HUES48 (cell line): ENCODE results near the gene PCA3.
"Not testable (repeated sequence)": the region's sequence is repeated elsewhere in the genome, so short reads cannot be mapped to it uniquely, and the experiment has no call there.

Experiments used
- H3K27ac ChIP-seq: one replicate; pipeline ENCODE4 v1.7.0; 2013; ENCODE audit warnings: low read depth, low read length, inconsistent platforms
- H3K27me3 ChIP-seq: 2 replicates; pipeline ENCODE4 v1.6.1; 2013; ENCODE audit warnings: mild to moderate bottlenecking, low read length; ENCODE audit not compliant: control insufficient read depth, insufficient read depth
- H3K36me3 ChIP-seq: 2 replicates; pipeline ENCODE4 v1.6.1; 2013; ENCODE audit warnings: low read length; ENCODE audit not compliant: control insufficient read depth, insufficient read depth
- H3K4me1 ChIP-seq: 2 replicates; pipeline ENCODE4 v1.6.1; 2013; ENCODE audit warnings: mild to moderate bottlenecking, low read length; ENCODE audit not compliant: control insufficient read depth, insufficient read depth
- H3K4me3 ChIP-seq: 2 replicates; pipeline ENCODE4 v1.5.1; 2013; ENCODE audit warnings: mild to moderate bottlenecking, low read depth, low read length
- H3K9ac ChIP-seq: 2 replicates; pipeline ENCODE4 v1.6.1; 2013; ENCODE audit warnings: mild to moderate bottlenecking, low read depth, low read length, moderate library complexity
- H3K9me3 ChIP-seq: 2 replicates; pipeline ENCODE4 v1.6.1; 2013; ENCODE audit warnings: low read length; ENCODE audit not compliant: control insufficient read depth, insufficient read depth

Gene PCA3

GRCh38 chr9:76732341-76732958 lies 31.8 kb upstream of the PCA3 start:
- H3K9me3 ChIP-seq: no peaks in the 10 kb centered on the region
- no peak overlapping the region for H3K4me3 ChIP-seq
- H3K4me1 ChIP-seq: no peaks in the 10 kb centered on the region
- no peak overlapping the region for H3K27ac ChIP-seq
- no peaks in the 10 kb centered on the region for H3K27me3 ChIP-seq
- H3K36me3 ChIP-seq: no peaks in the 10 kb centered on the region
- no peak overlapping the region for H3K9ac ChIP-seq

- Histone ChIP-seq H3K27ac (no peak overlapping the region), H3K4me1 (no peaks in the 10 kb centered on the region), H3K27me3 (no peaks in the 10 kb centered on the region)
Observed at GRCh38 chr9:76733096-76733495, 31.1 kb upstream of the PCA3 start.

GRCh38 chr9:76734716-76735115 lies 29.5 kb upstream of the PCA3 start:
- no peak overlapping the region for H3K27ac ChIP-seq
- no peaks in the 10 kb centered on the region for H3K4me1 ChIP-seq
- no peak overlapping the region for H3K4me3 ChIP-seq
- H3K36me3 ChIP-seq: no peaks in the 10 kb centered on the region
- no peaks in the 10 kb centered on the region for H3K27me3 ChIP-seq
- no peaks in the 10 kb centered on the region for H3K9me3 ChIP-seq
- H3K9ac ChIP-seq: no peak overlapping the region

More at GRCh38 chr9:76733096-76733495, 31.1 kb upstream of the PCA3 start:
- Histone ChIP-seq H3K4me3 (no peak overlapping the region), H3K9ac (no peak overlapping the region), H3K9me3 (no peaks in the 10 kb centered on the region), H3K36me3 (no peaks in the 10 kb centered on the region)

GRCh38 chr9:76737154-76737902 lies 26.9 kb upstream of the PCA3 start:
- Histone ChIP-seq H3K4me1 (no peaks in the 10 kb centered on the region), H3K27ac (no peak overlapping the region), H3K27me3 (no peaks in the 10 kb centered on the region), H3K4me3 (no peak overlapping the region), H3K9me3 (no peaks in the 10 kb centered on the region), H3K9ac (no peak overlapping the region), H3K36me3 (no peaks in the 10 kb centered on the region)

- Histone ChIP-seq H3K36me3 (no peaks in the 10 kb centered on the region), H3K27me3 (no peaks in the 10 kb centered on the region), H3K27ac (no peak overlapping the region), H3K4me3 (no peak overlapping the region), H3K9me3 (no peaks in the 10 kb centered on the region), H3K4me1 (no peaks in the 10 kb centered on the region), H3K9ac (no peak overlapping the region)
Observed at GRCh38 chr9:76738402-76738801, 25.8 kb upstream of the PCA3 start.

- Histone ChIP-seq H3K9me3 (no peaks in the 10 kb centered on the region), H3K36me3 (no peaks in the 10 kb centered on the region), H3K4me3 (no peak overlapping the region), H3K4me1 (no peaks in the 10 kb centered on the region), H3K27ac (no peak overlapping the region), H3K27me3 (no peaks in the 10 kb centered on the region), H3K9ac (no peak overlapping the region)
Observed at GRCh38 chr9:76741524-76741923, 22.7 kb upstream of the PCA3 start.

- not testable (repeated sequence) for H3K4me1 ChIP-seq
Observed at GRCh38 chr9:76742890-76743289, 21.3 kb upstream of the PCA3 start.

GRCh38 chr9:76743931-76744330 lies 20.3 kb upstream of the PCA3 start:
- Histone ChIP-seq H3K9me3 (no peaks in the 10 kb centered on the region), H3K4me3 (no peak overlapping the region), H3K9ac (no peak overlapping the region), H3K4me1 (no peaks in the 10 kb centered on the region), H3K27me3 (no peaks in the 10 kb centered on the region), H3K27ac (no peak overlapping the region), H3K36me3 (no peaks in the 10 kb centered on the region)

More at GRCh38 chr9:76742890-76743289, 21.3 kb upstream of the PCA3 start:
- not testable (repeated sequence) for H3K4me3 ChIP-seq, H3K36me3 ChIP-seq, H3K27ac ChIP-seq, H3K9me3 ChIP-seq, H3K27me3 ChIP-seq, H3K9ac ChIP-seq

GRCh38 chr9:76744336-76744735 lies 19.9 kb upstream of the PCA3 start:
- no peak overlapping the region for H3K27ac ChIP-seq
- H3K36me3 ChIP-seq: no peaks in the 10 kb centered on the region
- no peak overlapping the region for H3K9ac ChIP-seq
- H3K27me3 ChIP-seq: no peaks in the 10 kb centered on the region
- H3K4me1 ChIP-seq: no peaks in the 10 kb centered on the region
- H3K9me3 ChIP-seq: no peaks in the 10 kb centered on the region
- H3K4me3 ChIP-seq: no peak overlapping the region

GRCh38 chr9:76751001-76751400 lies 13.2 kb upstream of the PCA3 start:
- Histone ChIP-seq H3K4me3 (no peak overlapping the region), H3K27ac (no peak overlapping the region), H3K36me3 (no peaks in the 10 kb centered on the region), H3K9ac (no peak overlapping the region), H3K9me3 (no peaks in the 10 kb centered on the region), H3K4me1 (no peaks in the 10 kb centered on the region), H3K27me3 (no peaks in the 10 kb centered on the region)

GRCh38 chr9:76756268-76756640 lies 8.0 kb upstream of the PCA3 start:
- H3K36me3 ChIP-seq: no peaks in the 10 kb centered on the region
- H3K4me1 ChIP-seq: no peaks in the 10 kb centered on the region
- H3K27ac ChIP-seq: no peak overlapping the region
- no peaks in the 10 kb centered on the region for H3K27me3 ChIP-seq
- H3K9ac ChIP-seq: no peak overlapping the region
- H3K9me3 ChIP-seq: no peaks in the 10 kb centered on the region
- no peak overlapping the region for H3K4me3 ChIP-seq
